Measurements from ENCODE around the gene TEX261. TPM values are rescaled to one million over a fixed set of nuclear protein-coding genes. Genes with fewer than 3 reads are reported as not detected.
"Not testable (repeated sequence)": the region's sequence is repeated elsewhere in the genome, so short reads cannot be mapped to it uniquely, and the experiment has no call there.

TEX261 gene
- total RNA-seq = 10 to 100 TPM; 76.0 to 83.5 TPM

- peak; percentile 95 for DNase-seq (ENCODE audit: low spot score)
- Mint-ChIP-seq H3K27ac (peak within 1 kb of the TSS; percentile 90 to 94), H3K27me3 (no peaks in the 10 kb centered on the region), H3K36me3 (peaks cover 5% of the 10 kb centered on the region), H3K4me1 (ENCODE audit: low read depth in 2 of 2) (peaks cover 29 to 31% of the 10 kb centered on the region in 2 donors), H3K4me3 (peak within 1 kb of the TSS; percentile 100), H3K9me3 (no peaks in the 10 kb centered on the region)
- ATAC-seq = peak; percentile 98 to 99
Measured at GRCh38 chr2:70994699-70995425, at the start of gene TEX261. TSS of gene TEX261 (minus strand) at chr2:70994873. CDS start at chr2:70994757, 116 bp downstream.

- H3K4me3 Mint-ChIP-seq = no peak overlapping the region
- H3K4me1 Mint-ChIP-seq (ENCODE audit: low read depth in 2 of 2) = no peaks in the 10 kb centered on the region
- peak; percentile 28 to 31 for ATAC-seq
- H3K36me3 Mint-ChIP-seq = no peaks in the 10 kb centered on the region
- peaks cover 5 to 6% of the 10 kb centered on the region in 2 donors for H3K27me3 Mint-ChIP-seq
- no peak for DNase-seq (ENCODE audit: low spot score)
- H3K9me3 Mint-ChIP-seq = no peaks in the 10 kb centered on the region
- H3K27ac Mint-ChIP-seq = no peak overlapping the region
Measured at GRCh38 chr2:71043531-71044407, 49.1 kb upstream of the TEX261 start.

GRCh38 chr2:71042287-71042686 lies 47.6 kb upstream of the TEX261 start:
- no peaks in the 10 kb centered on the region for H3K9me3 Mint-ChIP-seq
- no peak for ATAC-seq
- no peak for DNase-seq (ENCODE audit: low spot score)
- no peak overlapping the region for H3K27ac Mint-ChIP-seq
- H3K4me1 Mint-ChIP-seq (ENCODE audit: low read depth in 2 of 2) = no peaks in the 10 kb centered on the region
- peaks cover 5 to 17% of the 10 kb centered on the region in 2 donors for H3K27me3 Mint-ChIP-seq
- H3K4me3 Mint-ChIP-seq = no peak overlapping the region
- no peaks in the 10 kb centered on the region for H3K36me3 Mint-ChIP-seq

GRCh38 chr2:71036296-71036695 lies 41.6 kb upstream of the TEX261 start:
- DNase-seq (ENCODE audit: low spot score); H3K9me3 Mint-ChIP-seq; H3K27ac Mint-ChIP-seq; H3K4me1 Mint-ChIP-seq (ENCODE audit: low read depth in 2 of 2); ATAC-seq; H3K36me3 Mint-ChIP-seq; H3K4me3 Mint-ChIP-seq: not testable (repeated sequence)
- H3K27me3 Mint-ChIP-seq = peaks cover 25 to 48% of the 10 kb centered on the region in 2 donors

- not testable (repeated sequence) for H3K4me3 Mint-ChIP-seq; ATAC-seq; H3K27ac Mint-ChIP-seq; H3K9me3 Mint-ChIP-seq; H3K36me3 Mint-ChIP-seq; DNase-seq (ENCODE audit: low spot score); H3K27me3 Mint-ChIP-seq
- peaks cover 10% of the 10 kb centered on the region in 2 donors for H3K4me1 Mint-ChIP-seq (ENCODE audit: low read depth in 2 of 2)
Measured at GRCh38 chr2:71023553-71024243, 29.0 kb upstream of the TEX261 start.

GRCh38 chr2:71021394-71021793 lies 26.7 kb upstream of the TEX261 start:
- not testable (repeated sequence) for ATAC-seq; DNase-seq (ENCODE audit: low spot score); H3K9me3 Mint-ChIP-seq; H3K36me3 Mint-ChIP-seq; H3K27ac Mint-ChIP-seq; H3K4me3 Mint-ChIP-seq; H3K27me3 Mint-ChIP-seq
- H3K4me1 Mint-ChIP-seq (ENCODE audit: low read depth in 2 of 2) = peaks cover 10% of the 10 kb centered on the region in 2 donors

GRCh38 chr2:71019989-71020388 lies 25.3 kb upstream of the TEX261 start:
- peaks cover 10% of the 10 kb centered on the region in 2 donors for H3K4me1 Mint-ChIP-seq (ENCODE audit: low read depth in 2 of 2)
- H3K9me3 Mint-ChIP-seq; H3K36me3 Mint-ChIP-seq; DNase-seq (ENCODE audit: low spot score); H3K4me3 Mint-ChIP-seq; ATAC-seq; H3K27ac Mint-ChIP-seq; H3K27me3 Mint-ChIP-seq: not testable (repeated sequence)

GRCh38 chr2:71018625-71019024 lies 24.0 kb upstream of the TEX261 start:
- ATAC-seq = no peak
- no peak overlapping the region for H3K4me3 Mint-ChIP-seq
- DNase-seq (ENCODE audit: low spot score) = no peak
- H3K27ac Mint-ChIP-seq = no peak overlapping the region
- no peaks in the 10 kb centered on the region for H3K9me3 Mint-ChIP-seq
- peaks cover 0 to 5% of the 10 kb centered on the region in 2 donors for H3K27me3 Mint-ChIP-seq
- no peaks in the 10 kb centered on the region for H3K36me3 Mint-ChIP-seq
- H3K4me1 Mint-ChIP-seq (ENCODE audit: low read depth in 2 of 2) = peaks cover 7 to 9% of the 10 kb centered on the region in 2 donors

GRCh38 chr2:71011786-71012185 lies 17.1 kb upstream of the TEX261 start:
- ATAC-seq; H3K9me3 Mint-ChIP-seq; DNase-seq (ENCODE audit: low spot score); H3K36me3 Mint-ChIP-seq; H3K4me3 Mint-ChIP-seq; H3K27ac Mint-ChIP-seq; H3K4me1 Mint-ChIP-seq (ENCODE audit: low read depth in 2 of 2): not testable (repeated sequence)
- peaks cover 17 to 18% of the 10 kb centered on the region in 2 donors for H3K27me3 Mint-ChIP-seq

- Mint-ChIP-seq H3K4me3 (no peak overlapping the region), H3K27ac (no peak overlapping the region), H3K9me3 (no peaks in the 10 kb centered on the region), H3K27me3 (peaks cover 16 to 25% of the 10 kb centered on the region in 2 donors), H3K4me1 (ENCODE audit: low read depth in 2 of 2) (no peaks in the 10 kb centered on the region), H3K36me3 (no peaks in the 10 kb centered on the region)
- DNase-seq (ENCODE audit: low spot score) (no peak), ATAC-seq (no peak)
Measured at GRCh38 chr2:71008342-71008741, 13.7 kb upstream of the TEX261 start.

GRCh38 chr2:71006955-71007799 lies 12.5 kb upstream of the TEX261 start:
- Mint-ChIP-seq H3K27me3 (peaks cover 16 to 25% of the 10 kb centered on the region in 2 donors), H3K36me3 (no peaks in the 10 kb centered on the region), H3K4me3 (no peak overlapping the region), H3K9me3 (no peaks in the 10 kb centered on the region), H3K27ac (no peak overlapping the region), H3K4me1 (ENCODE audit: low read depth in 2 of 2) (no peaks in the 10 kb centered on the region)
- ATAC-seq (peak in 1 of 2 donors; percentile 48), DNase-seq (ENCODE audit: low spot score) (no peak)

GRCh38 chr2:71006323-71006722 lies 11.7 kb upstream of the TEX261 start:
- H3K36me3 Mint-ChIP-seq = no peaks in the 10 kb centered on the region
- no peak for ATAC-seq

More at GRCh38 chr2:71006323-71006722, 11.7 kb upstream of the TEX261 start:
- peaks cover 0 to under 1% of the 10 kb centered on the region in 2 donors for H3K4me1 Mint-ChIP-seq (ENCODE audit: low read depth in 2 of 2)
- DNase-seq (ENCODE audit: low spot score) = no peak
- H3K9me3 Mint-ChIP-seq = no peaks in the 10 kb centered on the region
- H3K27me3 Mint-ChIP-seq = peaks cover 12 to 18% of the 10 kb centered on the region in 2 donors
- no peak overlapping the region for H3K27ac Mint-ChIP-seq
- no peak overlapping the region for H3K4me3 Mint-ChIP-seq

Data from natural killer cell treated with Interleukin-12 subunit alpha and Interleukin-12 subunit beta and Interleukin-15 and Interleukin-18, amount 100 ng/mL, for 72 hours (primary cell).